LNCAP (cell line): Measurements from ENCODE around the gene PLCG2.

Experiments used
- CTCF ChIP-seq: fragments of 450-650 bp; IDR thresholded peaks from 2 replicates; pipeline ENCODE4 v1.5.1; 2017; ENCODE audit warnings: mild to moderate bottlenecking

PLCG2 gene

DNA sequence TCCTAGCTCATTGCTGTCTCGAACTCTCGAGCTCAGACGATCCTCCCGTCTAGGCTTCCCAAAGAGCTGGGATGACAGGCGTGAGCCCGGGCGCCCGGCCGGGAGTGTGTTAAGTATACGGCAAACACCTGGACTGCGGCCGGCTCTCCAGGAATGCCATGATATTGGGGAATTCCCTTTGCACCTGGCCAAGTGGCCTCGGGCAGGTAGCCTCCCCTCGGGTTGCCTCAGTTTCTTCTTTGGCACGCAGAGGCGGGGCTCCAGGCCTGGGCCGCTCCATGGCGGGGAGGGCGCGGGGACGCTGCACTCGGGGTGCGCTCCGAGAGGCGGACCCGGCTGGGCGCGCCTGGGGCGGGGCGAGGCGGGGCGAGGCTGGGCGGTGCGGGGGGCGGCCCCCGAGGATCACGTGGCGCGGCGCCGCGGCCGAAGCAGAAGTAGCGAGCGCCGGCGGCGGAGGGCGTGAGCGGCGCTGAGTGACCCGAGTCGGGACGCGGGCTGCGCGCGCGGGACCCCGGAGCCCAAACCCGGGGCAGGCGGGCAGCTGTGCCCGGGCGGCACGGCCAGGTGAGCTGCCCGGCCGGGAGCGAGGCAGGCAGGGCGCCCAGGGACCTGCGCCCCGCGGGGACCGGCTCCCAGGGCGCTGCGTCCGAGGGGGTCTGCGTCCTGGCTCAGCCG lies at the start of gene PLCG2:
TSS of gene PLCG2 (plus strand) at position 431 of the 675 bp plus-strand sequence. CDS start 6,699 bp downstream, outside the sequence.
- no peak for TF ChIP-seq CTCF

DNA sequence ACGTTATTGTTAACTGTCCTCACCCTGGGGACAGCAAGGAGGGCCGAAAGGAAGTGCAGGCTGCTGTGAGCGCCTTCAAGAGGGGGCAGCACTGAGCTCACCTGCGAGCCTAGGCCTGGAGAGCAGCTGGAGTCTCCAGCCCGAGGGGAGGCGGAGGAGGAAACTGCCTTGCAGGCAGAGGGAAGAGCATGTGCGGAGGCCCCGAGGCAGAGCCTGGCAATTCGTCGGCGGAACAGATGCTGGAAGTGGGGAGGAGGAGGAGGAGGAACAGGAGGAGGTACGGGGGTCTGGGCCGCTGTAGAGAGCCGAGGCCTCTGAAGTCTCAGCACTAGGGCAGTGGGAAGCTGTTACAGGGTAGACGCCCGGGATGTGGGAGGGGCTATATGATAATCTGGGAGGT lies 49.6 kb upstream of the PLCG2 start:
- TF ChIP-seq CTCF = no peak

GRCh38 chr16:81730090-81731051 lies 48.7 kb upstream of the PLCG2 start:
- peak; percentile 71 for TF ChIP-seq CTCF

- TF ChIP-seq CTCF = no peak
Measured at GRCh38 chr16:81731649-81732048, 47.4 kb upstream of the PLCG2 start.

DNA sequence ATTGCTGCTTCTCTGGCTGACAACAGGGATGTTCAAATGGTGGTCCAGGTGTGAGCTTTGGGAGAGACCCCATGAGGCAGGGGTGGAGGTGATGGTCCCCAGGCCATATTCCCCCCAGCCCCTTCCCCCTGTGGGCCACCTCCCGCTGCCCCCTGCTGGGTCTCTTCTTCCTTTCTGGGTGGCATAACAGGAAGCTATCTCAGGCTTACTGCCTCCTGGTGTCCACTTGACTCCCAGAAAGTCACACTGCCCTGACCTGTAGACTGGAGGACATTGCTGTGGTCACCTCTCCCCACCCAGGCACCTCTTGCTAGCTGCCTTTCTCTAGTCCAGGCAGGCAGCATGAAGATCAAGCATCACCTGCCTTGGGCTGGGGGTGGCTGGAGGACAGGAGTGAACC lies 46.4 kb upstream of the PLCG2 start:
- TF ChIP-seq CTCF = no peak

- no peak for TF ChIP-seq CTCF
Measured at GRCh38 chr16:81733295-81733694, 45.8 kb upstream of the PLCG2 start.

GRCh38 chr16:81734632-81735434 lies 44.3 kb upstream of the PLCG2 start:
- no peak for TF ChIP-seq CTCF
